ENCODE results near the gene LLGL2. TPM values are rescaled to one million over a fixed set of nuclear protein-coding genes. Genes with fewer than 3 reads are reported as not detected.

LLGL2 gene
- total RNA-seq, 1 donor = 0.09 TPM

DNA sequence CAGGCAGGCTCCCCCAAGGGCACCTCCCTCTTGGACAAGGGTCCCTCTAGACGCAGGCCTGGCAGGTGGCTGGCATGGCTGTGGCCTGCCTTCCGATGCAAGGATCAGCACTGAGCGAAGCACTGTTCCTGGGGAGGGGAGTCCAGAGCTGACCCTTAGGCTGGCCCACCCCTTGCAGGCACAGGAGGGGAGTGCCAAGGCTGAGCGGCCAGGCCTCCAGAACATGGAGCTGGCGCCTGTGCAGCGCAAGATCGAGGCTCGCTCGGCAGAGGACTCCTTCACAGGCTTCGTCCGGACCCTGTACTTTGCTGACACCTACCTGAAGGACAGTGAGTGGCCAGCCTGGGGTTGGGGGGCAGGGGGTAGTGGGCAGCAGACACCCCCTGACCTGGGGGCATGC is 45.3 kb downstream of the LLGL2 start:
- TF ChIP-seq, protein P1, sequence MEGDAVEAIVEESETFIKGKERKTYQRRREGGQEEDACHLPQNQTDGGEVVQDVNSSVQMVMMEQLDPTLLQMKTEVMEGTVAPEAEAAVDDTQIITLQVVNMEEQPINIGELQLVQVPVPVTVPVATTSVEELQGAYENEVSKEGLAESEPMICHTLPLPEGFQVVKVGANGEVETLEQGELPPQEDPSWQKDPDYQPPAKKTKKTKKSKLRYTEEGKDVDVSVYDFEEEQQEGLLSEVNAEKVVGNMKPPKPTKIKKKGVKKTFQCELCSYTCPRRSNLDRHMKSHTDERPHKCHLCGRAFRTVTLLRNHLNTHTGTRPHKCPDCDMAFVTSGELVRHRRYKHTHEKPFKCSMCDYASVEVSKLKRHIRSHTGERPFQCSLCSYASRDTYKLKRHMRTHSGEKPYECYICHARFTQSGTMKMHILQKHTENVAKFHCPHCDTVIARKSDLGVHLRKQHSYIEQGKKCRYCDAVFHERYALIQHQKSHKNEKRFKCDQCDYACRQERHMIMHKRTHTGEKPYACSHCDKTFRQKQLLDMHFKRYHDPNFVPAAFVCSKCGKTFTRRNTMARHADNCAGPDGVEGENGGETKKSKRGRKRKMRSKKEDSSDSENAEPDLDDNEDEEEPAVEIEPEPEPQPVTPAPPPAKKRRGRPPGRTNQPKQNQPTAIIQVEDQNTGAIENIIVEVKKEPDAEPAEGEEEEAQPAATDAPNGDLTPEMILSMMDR (IDR thresholded peaks at IDR 0.05; ENCODE audit: insufficient read depth, low read length) = no peak
- no peak for DNase-seq (ENCODE audit: low read depth)
- H3K4me3 ChIP-seq (ENCODE audit: low read depth, low read length) = no peak overlapping the region

DNA sequence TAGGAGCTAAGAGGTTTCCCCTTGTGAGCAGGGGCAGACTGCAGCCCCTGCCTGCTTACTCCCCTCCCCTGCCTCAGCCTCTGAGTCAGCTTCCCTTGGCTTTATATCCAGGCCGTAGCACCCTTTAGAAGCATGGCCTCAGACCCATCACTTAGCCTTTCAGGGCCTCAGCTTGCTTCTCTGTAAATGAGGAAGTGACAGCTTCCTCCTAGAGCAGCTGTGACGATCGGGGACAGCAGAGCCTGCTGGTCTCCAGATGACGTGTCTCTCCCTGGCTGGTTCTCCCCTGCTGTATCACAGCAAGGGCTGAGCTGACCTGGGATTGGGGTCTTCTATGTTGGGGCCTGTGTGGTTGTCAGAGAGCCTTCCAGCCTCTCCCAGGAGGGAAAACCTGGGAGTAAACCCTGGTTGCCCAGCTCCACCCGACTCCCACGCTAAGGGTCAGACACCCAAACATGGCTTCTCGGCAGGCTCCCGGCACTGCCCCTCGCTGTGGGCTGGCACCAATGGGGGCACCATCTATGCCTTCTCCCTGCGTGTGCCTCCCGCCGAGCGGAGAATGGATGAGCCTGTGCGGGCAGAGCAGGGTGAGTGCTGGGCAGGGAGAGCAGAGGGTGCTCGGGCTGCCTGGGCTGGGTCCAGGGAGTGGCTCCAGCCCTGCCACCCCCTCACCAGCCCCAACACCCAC is 45.8 kb downstream of the LLGL2 start:
- TF ChIP-seq, protein P1 (IDR thresholded peaks at IDR 0.05; ENCODE audit: insufficient read depth, low read length) = no peak
- H3K4me3 ChIP-seq (ENCODE audit: low read depth, low read length) = no peak overlapping the region
- no peak for DNase-seq (ENCODE audit: low read depth)

DNA sequence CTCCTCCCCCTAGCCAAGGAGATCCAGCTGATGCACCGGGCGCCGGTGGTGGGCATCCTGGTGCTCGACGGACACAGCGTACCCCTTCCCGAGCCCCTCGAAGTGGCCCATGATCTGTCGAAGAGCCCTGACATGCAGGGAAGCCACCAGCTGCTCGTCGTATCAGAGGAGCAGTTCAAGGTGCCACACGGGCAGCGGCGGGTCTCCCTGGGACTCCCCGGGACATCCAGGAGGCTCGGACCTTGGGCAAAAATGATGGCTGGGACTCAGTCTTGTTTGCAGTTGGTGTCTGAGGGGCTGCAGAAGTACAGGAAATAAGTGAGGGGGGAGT is 46.4 kb downstream of the LLGL2 start:
- TF ChIP-seq, protein P1 (IDR thresholded peaks at IDR 0.05; ENCODE audit: insufficient read depth, low read length) = no peak
- DNase-seq (ENCODE audit: low read depth) = no peak
- H3K4me3 ChIP-seq (ENCODE audit: low read depth, low read length) = no peak overlapping the region

DNA sequence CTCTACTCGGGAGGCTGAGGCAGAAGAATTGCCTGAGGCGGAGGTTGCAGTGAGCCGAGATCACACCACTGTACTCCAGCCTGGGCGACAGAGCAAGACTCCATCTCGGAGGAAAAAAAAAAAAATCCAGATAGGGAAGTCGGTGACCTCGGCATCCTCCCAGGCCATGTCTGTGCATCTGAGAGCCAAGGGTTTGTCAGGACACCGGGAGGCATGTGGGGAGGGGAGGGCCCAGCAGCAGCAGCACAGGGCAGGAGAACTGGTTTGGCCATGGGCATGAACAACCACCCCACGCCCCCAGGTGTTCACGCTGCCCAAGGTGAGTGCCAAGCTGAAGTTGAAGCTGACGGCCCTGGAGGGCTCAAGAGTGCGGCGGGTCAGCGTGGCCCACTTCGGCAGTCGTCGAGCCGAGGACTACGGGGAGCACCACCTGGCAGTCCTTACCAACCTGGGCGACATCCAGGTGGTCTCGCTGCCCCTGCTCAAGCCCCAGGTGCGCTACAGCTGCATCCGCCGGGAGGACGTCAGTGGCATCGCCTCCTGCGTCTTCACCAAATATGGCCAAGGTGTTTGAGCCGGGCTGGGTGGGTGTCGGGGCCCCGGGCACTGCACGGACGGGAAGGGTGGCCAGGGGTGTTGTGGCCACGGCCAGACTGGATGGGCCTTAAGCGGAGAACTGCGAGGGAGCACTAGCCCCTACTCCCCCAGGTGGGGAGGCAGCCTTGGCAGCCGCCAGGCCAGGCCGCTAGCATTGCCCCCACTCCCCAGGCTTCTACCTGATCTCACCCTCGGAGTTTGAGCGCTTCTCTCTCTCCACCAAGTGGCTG is 47.4 kb downstream of the LLGL2 start:
- no peak overlapping the region for H3K4me3 ChIP-seq (ENCODE audit: low read depth, low read length)
- TF ChIP-seq, protein P1 (IDR thresholded peaks at IDR 0.05; ENCODE audit: insufficient read depth, low read length) = no peak
- no peak for DNase-seq (ENCODE audit: low read depth)

DNA sequence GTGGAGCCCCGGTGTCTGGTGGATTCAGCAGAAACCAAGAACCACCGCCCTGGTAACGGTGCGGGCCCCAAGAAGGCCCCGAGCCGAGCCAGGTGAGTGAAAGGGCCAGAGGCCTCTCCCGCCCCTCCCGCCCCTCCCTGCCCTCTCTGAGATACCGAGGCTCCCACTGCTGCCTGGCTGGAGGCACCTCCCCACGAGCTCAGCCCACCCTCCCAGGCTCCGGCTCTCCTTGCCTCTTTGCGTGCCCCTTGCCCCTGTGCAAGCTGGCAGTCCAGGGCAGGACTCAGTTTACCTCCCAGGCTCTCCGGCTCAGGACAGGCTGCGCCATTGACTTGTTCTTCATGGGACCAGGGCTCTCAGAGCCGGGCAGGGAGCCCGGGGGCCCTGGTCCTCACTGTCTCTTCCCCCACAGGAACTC is 48.1 kb downstream of the LLGL2 start:
- DNase-seq (ENCODE audit: low read depth) = no peak

DNA sequence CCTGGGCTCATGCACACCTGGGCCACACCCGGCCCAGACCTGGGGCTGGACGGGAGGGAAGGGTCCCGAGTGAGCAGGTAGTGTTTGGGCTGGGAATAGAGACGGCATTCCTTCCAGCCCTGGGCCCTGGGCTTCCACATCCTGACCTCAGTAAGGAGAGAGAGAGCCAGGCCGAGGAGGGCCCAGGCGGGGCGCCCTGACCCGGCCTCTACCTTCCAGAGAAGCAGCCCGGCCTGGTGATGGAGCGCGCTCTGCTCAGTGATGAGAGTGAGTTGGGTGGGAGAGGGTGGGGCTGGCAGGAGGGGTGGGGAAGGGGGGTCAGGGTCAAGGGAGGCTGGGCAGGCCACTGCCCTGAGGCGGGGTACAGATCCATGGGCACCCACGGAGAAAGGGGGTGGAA is 48.5 kb downstream of the LLGL2 start:
- H3K4me3 ChIP-seq (ENCODE audit: low read depth, low read length) = no peak overlapping the region
- TF ChIP-seq, protein P1 (IDR thresholded peaks at IDR 0.05; ENCODE audit: insufficient read depth, low read length) = no peak
- no peak for DNase-seq (ENCODE audit: low read depth)

More for the DNA sequence above, 48.1 kb downstream of the LLGL2 start:
- TF ChIP-seq, protein P1 (IDR thresholded peaks at IDR 0.05; ENCODE audit: insufficient read depth, low read length) = no peak
- H3K4me3 ChIP-seq (ENCODE audit: low read depth, low read length) = no peak overlapping the region

Measured in fibroblast of the aortic adventitia (primary cell).